Fibroblast of skin of abdomen (primary cell): ENCODE measurements around the gene MICALL2.
"Not testable (repeated sequence)": the region's sequence is repeated elsewhere in the genome, so short reads cannot be mapped to it uniquely, and the experiment has no call there.

Experiments
- DNase-seq: peaks from one replicate; pipeline ENCODE4 v3.0.0-alpha.2; 2013

Gene MICALL2

GRCh38 chr7:1447112-1447511 lies 12.2 kb downstream of the MICALL2 start:
- DNase-seq, result no peak

DNA sequence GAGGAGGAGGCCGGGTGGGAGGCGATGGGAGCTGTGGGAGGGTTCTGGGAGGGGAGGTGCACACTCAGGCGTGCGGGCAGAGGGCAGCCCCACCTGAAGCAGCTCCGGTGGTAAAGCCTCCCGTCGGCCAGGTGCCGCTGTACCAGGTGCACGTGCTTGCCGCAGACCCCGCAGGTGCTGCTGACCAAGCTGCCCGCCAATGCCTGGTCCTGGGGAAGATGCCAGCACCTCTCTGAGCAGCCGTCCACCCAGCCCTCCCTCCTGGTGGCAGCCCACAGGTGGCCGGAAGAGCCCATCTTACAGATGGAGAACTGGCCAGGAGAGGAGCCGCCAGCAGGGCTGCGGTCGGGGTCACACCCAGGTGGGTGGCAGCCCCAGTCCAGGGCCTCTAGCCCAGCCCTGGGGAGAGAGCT lies 12.6 kb downstream of the MICALL2 start:
- DNase-seq, result no peak

DNA sequence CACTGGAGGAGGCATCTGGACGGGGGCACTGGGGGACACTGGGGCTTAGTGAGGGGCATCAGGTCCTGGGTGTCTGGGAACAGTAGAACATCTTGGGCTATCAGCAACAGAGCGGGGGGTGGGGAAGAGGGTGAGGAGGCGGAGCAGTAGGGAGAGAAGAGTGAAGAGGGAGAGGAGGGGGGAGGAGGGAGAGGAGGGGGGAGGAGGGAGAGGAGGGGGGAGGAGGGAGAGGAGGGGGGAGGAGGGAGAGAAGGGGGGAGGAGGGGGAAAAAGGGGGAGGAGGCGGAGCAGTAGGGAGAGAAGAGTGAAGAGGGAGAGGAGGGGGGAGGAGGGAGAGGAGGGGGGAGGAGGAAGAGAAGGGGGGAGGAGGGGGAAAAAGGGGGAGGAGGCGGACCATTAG lies 13.2 kb downstream of the MICALL2 start:
- DNase-seq, result peak; percentile 56

GRCh38 chr7:1445341-1445740 lies 13.9 kb downstream of the MICALL2 start:
- no peak for DNase-seq

DNA sequence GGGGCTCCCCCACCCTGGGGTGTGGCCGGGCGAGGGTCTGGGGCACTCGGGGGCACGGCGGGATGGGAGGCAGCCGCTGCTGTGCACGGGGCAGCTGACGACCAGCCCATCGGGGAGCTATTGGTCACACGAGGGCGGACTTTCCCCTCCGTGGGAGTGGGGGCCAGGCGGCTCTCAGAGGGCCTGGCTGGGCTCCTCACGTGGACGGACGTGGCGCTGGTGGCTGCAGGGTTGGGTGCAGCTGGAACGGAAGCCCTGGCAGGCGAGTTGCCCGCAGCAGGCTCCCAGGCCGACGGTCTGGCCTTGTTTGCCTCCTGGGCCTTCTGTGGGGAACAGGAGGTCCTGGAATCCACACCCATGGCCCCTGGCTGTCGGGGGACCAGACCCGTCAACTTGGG lies 14.3 kb downstream of the MICALL2 start:
- DNase-seq, result no peak

DNA sequence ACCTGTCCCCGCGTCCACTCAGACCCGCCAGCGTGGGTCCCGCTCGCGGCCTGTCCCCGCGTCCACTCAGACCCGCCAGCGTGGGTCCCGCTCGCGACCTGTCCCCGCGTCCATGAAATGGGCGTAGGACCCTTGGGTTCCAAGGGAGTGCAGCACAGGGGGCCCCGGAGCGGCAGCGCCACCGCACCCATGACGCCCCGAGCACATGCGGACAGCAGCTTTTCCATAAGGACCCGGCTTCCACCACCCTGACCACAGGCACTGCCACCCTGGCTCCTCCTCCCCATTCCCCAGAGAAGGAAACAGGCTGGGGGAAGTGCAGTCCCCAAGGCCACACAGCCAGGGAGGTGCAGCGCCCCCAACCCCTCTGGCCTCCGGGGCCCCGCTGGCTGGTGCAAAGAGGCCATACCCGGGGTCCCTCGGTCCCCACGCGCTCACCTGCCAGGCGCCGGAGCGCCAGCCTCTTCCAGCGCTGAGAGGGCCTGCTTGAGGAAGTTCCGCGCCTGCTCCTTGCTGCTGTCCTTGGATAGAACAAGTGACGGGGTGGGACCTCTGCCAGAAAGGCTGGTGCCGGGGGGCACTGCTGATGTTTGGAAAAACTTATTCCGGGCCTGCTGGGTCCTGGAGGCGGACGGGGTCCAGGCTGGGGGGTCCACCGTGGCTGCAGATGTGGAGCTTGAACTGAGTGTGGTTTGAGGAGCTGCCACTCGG lies 14.9 kb downstream of the MICALL2 start:
- DNase-seq, result no peak

DNA sequence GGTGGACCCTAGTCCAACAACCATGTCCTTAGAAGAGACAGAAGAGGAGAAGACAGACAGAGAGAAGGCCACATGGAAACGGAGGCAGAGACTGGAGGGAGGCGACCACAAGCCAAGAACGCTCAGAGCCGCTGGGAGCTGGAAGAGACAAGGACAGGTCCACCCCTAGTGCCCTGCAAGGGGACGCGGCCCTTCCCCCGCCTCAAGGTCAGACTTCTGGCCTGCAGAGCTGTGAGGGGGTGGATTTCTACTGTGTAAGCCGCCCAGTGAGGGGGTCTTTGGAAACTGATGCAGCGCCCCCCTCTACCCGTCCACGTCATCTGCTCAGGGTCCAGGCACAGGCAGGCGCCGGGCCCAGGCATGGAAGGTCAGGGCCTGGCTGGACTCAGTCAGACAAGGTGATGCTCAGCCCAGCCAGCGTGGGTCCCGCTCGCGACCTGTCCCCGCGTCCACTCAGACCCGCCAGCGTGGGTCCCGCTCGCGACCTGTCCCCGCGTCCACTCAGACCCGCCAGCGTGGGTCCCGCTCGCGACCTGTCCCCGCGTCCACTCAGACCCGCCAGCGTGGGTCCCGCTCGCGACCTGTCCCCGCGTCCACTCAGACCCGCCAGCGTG lies 15.6 kb downstream of the MICALL2 start:
- DNase-seq, result not testable (repeated sequence)

DNA sequence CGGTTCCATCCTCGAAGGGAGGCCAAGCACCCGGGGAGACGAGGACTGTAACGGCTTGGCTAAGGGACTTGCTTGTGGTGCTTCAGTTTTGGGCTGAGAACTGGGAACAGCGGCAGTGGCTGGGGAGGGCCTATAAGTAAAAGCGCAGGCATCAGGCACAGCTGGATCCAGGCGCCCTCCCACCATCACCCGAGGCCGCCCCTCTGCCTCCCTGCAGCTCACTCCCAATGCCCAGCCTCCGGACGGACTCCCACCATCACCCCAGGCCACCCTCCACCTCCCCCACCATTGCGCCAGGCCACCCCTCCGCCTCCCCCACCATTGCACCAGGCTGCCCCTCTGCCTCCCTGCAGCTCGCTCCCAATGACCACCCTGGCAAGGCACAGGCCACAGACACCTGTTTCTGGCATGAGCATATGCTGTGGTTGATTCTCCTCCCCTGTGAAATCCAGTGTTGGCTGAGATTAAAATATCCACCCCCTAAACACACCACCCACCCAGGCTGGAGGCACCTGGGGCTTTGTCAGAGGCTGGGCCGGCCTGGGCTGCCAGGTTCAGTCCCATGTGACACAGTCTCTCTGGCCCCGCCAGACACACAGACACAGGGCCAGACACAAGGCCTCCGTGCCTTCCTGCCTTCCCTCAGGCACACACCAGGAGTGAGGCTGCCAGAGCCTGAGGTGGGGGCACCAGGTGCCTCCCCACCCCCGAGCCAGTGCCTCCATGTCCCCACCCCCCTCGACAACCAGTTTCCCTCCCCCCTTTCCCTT lies 16.7 kb downstream of the MICALL2 start:
- DNase-seq, result no peak

GRCh38 chr7:1441615-1442354 lies 17.5 kb downstream of the MICALL2 start:
- no peak for DNase-seq

DNA sequence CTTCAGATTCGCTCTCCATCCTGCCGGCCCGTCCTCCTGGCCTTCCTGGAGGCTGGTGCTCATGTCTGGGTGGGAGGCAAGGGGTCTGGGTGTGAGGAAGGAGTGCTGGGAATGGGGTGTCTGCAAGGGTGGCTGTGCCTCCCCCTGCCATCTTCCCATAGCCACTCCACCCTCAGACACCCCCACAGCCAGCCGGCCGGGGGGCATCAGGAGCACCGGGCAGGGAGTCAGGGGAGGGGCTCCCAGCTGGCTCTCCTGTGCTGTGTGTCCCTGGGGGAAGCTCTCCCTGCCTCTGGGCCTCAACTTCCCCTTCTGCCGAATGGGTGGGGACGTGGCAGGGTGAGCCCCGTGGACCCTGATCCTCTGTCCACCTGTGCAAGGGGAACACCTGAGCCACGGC lies 18.6 kb downstream of the MICALL2 start:
- DNase-seq, result no peak

- no peak for DNase-seq
Observed at GRCh38 chr7:1439373-1440363, 19.6 kb downstream of the MICALL2 start.

GRCh38 chr7:1438821-1439220 lies 20.4 kb downstream of the MICALL2 start:
- DNase-seq, result no peak

- no peak for DNase-seq
Observed at GRCh38 chr7:1438208-1438607, 21.1 kb downstream of the MICALL2 start.

- DNase-seq, result no peak
Observed at GRCh38 chr7:1437155-1437880, 22.0 kb downstream of the MICALL2 start.

GRCh38 chr7:1436608-1437007 lies 22.7 kb downstream of the MICALL2 start:
- no peak for DNase-seq

DNA sequence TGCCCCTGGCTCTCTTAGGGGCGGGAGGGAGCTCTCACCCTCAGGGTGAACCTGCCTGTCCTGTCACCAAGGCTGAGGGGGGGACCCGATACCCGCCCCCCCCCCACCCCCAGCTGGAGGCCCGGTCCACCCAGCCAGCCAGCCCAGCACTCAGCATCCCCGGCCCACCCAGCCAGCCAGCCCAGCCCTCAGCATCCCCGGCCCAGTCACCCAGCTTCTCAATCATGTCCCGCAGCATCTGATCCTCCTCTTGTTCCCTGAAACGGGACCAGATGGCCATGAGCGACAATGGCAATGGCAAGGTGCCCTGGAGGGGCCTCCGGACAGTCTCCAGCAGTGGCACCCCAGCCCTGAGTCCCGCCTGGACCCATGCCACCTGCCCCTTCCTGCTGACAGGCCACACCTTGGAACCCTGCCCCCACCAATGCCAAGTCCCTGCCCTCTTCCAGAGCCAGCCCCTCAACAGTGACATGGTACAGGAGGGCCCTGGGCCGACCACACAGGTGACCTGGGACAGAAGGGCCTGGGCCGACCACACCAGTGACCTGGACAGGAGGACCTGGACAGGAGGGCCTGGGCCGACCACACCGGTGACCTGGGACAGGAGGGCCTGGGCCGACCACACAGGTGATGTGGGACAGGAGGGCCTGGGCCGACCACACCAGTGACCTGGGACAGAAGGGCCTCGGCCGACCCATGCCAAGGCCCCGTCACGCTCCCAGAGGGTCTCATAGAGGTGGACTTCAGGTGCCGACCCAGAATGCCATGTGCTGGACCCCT lies 24.2 kb downstream of the MICALL2 start:
- no peak for DNase-seq

DNA sequence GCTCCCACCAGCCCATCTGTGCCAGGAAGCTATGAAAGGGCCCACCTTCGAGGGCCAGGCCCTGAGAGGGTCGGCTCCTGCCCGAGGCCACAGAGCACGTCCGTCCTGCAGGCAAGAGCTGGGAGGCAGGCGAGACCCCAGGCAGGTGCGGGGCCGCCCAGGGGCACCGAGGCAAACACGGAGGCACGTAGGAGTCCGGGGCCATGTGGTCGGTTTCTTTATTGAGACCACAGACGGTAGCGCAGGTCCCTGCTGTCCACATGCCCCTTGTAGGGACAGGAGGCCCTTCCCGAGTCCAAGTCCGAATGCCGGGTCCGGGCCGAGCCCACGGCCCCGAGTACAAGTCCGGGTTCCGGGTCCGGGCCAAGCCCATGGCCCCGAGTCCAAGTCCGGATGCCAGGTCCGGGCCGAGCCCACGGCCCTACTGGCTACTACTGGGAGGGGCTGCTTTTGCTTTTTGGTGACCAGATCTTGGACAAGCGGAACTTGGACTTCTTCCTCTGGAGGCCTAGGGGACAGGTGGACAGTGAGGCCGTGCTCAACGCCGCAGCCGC lies 25.0 kb downstream of the MICALL2 start:
- DNase-seq, result no peak

GRCh38 chr7:1433128-1433920 lies 25.9 kb downstream of the MICALL2 start:
- DNase-seq, result no peak
